Measurements from ENCODE around the gene MCF2L. TPM values are rescaled to one million over a fixed set of nuclear protein-coding genes. Genes with fewer than 3 reads are reported as not detected.

MCF2L gene
- total RNA-seq, 1 donor from 2014 or later, result 16.5 TPM

- no peak for DNase-seq (ENCODE audit: low spot score)
- Mint-ChIP-seq H3K27me3 (ENCODE audit: unreplicated experiment) (peaks cover 12% of the 10 kb centered on the region), H3K9me3 (ENCODE audit: unreplicated experiment) (no peaks in the 10 kb centered on the region), H3K27ac (ENCODE audit: unreplicated experiment) (no peak overlapping the region), H3K4me3 (ENCODE audit: unreplicated experiment) (no peak overlapping the region), H3K36me3 (ENCODE audit: low read depth, unreplicated experiment) (peaks cover 4% of the 10 kb centered on the region), H3K4me1 (ENCODE audit: unreplicated experiment) (peaks cover 16% of the 10 kb centered on the region)
- no peak for TF ChIP-seq CTCF (IDR thresholded peaks at IDR 0.05; ENCODE audit: unreplicated experiment)
Observed at GRCh38 chr13:113018676-113019465, 49.9 kb downstream of the MCF2L start.

- Mint-ChIP-seq H3K36me3 (ENCODE audit: low read depth, unreplicated experiment) (peaks cover 4% of the 10 kb centered on the region), H3K27me3 (ENCODE audit: unreplicated experiment) (peaks cover 14% of the 10 kb centered on the region), H3K9me3 (ENCODE audit: unreplicated experiment) (no peaks in the 10 kb centered on the region), H3K4me3 (ENCODE audit: unreplicated experiment) (peak overlapping the region; percentile 60), H3K4me1 (ENCODE audit: unreplicated experiment) (peaks cover 16% of the 10 kb centered on the region), H3K27ac (ENCODE audit: unreplicated experiment) (no peak overlapping the region)
- DNase-seq (ENCODE audit: low spot score), result no peak
- TF ChIP-seq CTCF (IDR thresholded peaks at IDR 0.05; ENCODE audit: unreplicated experiment), result no peak
Observed at GRCh38 chr13:113020323-113021080, 51.5 kb downstream of the MCF2L start.

GRCh38 chr13:113021391-113021790, 52.4 kb downstream of the MCF2L start:
- H3K27ac Mint-ChIP-seq (ENCODE audit: unreplicated experiment), result no peak overlapping the region
- H3K4me3 Mint-ChIP-seq (ENCODE audit: unreplicated experiment), result no peak overlapping the region
- peaks cover 14% of the 10 kb centered on the region for H3K27me3 Mint-ChIP-seq (ENCODE audit: unreplicated experiment)
- TF ChIP-seq CTCF (IDR thresholded peaks at IDR 0.05; ENCODE audit: unreplicated experiment), result no peak
- H3K9me3 Mint-ChIP-seq (ENCODE audit: unreplicated experiment), result no peaks in the 10 kb centered on the region
- DNase-seq (ENCODE audit: low spot score), result no peak
- H3K36me3 Mint-ChIP-seq (ENCODE audit: low read depth, unreplicated experiment), result peaks cover 4% of the 10 kb centered on the region
- H3K4me1 Mint-ChIP-seq (ENCODE audit: unreplicated experiment), result peaks cover 16% of the 10 kb centered on the region

GRCh38 chr13:113021811-113022210, 52.8 kb downstream of the MCF2L start:
- H3K36me3 Mint-ChIP-seq (ENCODE audit: low read depth, unreplicated experiment), result peaks cover 4% of the 10 kb centered on the region
- no peak for DNase-seq (ENCODE audit: low spot score)
- no peak overlapping the region for H3K27ac Mint-ChIP-seq (ENCODE audit: unreplicated experiment)
- H3K9me3 Mint-ChIP-seq (ENCODE audit: unreplicated experiment), result no peaks in the 10 kb centered on the region
- no peak overlapping the region for H3K4me3 Mint-ChIP-seq (ENCODE audit: unreplicated experiment)
- H3K4me1 Mint-ChIP-seq (ENCODE audit: unreplicated experiment), result peaks cover 16% of the 10 kb centered on the region
- no peak for TF ChIP-seq CTCF (IDR thresholded peaks at IDR 0.05; ENCODE audit: unreplicated experiment)
- peaks cover 15% of the 10 kb centered on the region for H3K27me3 Mint-ChIP-seq (ENCODE audit: unreplicated experiment)

- H3K27me3 Mint-ChIP-seq (ENCODE audit: unreplicated experiment), result peaks cover 17% of the 10 kb centered on the region
- peaks cover 16% of the 10 kb centered on the region for H3K4me1 Mint-ChIP-seq (ENCODE audit: unreplicated experiment)
- H3K9me3 Mint-ChIP-seq (ENCODE audit: unreplicated experiment), result no peaks in the 10 kb centered on the region
- H3K36me3 Mint-ChIP-seq (ENCODE audit: low read depth, unreplicated experiment), result peaks cover 4% of the 10 kb centered on the region
- peak overlapping the region; percentile 69 for H3K4me3 Mint-ChIP-seq (ENCODE audit: unreplicated experiment)
- DNase-seq (ENCODE audit: low spot score), result no peak
- no peak for TF ChIP-seq CTCF (IDR thresholded peaks at IDR 0.05; ENCODE audit: unreplicated experiment)
- H3K27ac Mint-ChIP-seq (ENCODE audit: unreplicated experiment), result no peak overlapping the region
Observed at GRCh38 chr13:113022391-113022744, 53.4 kb downstream of the MCF2L start.
